Body of pancreas (tissue), 4 donors: ENCODE data around the gene IFI30.

ENCODE experiments used
- POLR2A ChIP-seq, 3 donors: fragments of 450-650 bp; IDR thresholded peaks; one replicate each; pipeline ENCODE4 v1.6.1; 2016; ENCODE audit warnings: antibody characterized with exemption in 3 of 3, mild to moderate bottlenecking in 2 of 3
- TF ChIP-seq, protein P1 (sequence below), 7 experiments: fragments of 450-650 bp in 4 of 7; fragments of 200-600 bp in 3 of 7; sonication (generic) in 3 of 7; IDR thresholded peaks; one replicate each; pipeline ENCODE4 v1.5.1; 2016 to 2019; ENCODE audit warnings: antibody characterized with exemption in 7 of 7

DNA sequence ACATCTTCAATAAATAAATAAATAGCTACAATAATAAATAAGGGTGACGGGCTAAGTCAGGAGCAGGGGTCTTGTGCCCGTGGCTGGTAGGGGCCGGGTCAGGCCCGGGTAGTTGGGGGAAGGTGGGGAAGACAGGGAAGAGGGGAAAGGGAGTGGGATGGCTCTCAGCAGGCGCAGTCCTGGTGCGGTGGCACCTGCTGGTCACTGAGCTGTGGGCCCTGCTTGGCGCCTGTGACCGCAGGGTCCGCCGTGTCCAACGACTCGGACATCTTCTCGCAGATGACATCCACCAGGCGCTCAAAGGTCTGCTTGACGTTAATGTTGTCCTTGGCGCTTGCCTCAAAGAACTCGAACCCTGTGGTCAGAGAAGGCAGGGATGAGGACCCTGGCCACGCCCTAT is 23.7 kb downstream of the IFI30 start:
- no peak for TF ChIP-seq POLR2A (IDR thresholded peaks at IDR 0.05)
- TF ChIP-seq, protein P1, sequence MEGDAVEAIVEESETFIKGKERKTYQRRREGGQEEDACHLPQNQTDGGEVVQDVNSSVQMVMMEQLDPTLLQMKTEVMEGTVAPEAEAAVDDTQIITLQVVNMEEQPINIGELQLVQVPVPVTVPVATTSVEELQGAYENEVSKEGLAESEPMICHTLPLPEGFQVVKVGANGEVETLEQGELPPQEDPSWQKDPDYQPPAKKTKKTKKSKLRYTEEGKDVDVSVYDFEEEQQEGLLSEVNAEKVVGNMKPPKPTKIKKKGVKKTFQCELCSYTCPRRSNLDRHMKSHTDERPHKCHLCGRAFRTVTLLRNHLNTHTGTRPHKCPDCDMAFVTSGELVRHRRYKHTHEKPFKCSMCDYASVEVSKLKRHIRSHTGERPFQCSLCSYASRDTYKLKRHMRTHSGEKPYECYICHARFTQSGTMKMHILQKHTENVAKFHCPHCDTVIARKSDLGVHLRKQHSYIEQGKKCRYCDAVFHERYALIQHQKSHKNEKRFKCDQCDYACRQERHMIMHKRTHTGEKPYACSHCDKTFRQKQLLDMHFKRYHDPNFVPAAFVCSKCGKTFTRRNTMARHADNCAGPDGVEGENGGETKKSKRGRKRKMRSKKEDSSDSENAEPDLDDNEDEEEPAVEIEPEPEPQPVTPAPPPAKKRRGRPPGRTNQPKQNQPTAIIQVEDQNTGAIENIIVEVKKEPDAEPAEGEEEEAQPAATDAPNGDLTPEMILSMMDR (IDR thresholded peaks at IDR 0.05) = no peak
